Right ventricle myocardium inferior (tissue), 1 donor: ENCODE measurements around the gene TBC1D4. TPM values are rescaled to one million over a fixed set of nuclear protein-coding genes. Genes with fewer than 3 reads are reported as not detected.
"Not testable (repeated sequence)": the region's sequence is repeated elsewhere in the genome, so short reads cannot be mapped to it uniquely, and the experiment has no call there.

Experiments used
- ATAC-seq: fragments of 200-7000 bp; cut with Tn5 transposase; one replicate; pipeline ENCODE4 v1.9.1; 2020; ENCODE audit warnings: mild to moderate bottlenecking, moderate library complexity
- DNase-seq: peaks from one replicate; pipeline ENCODE4 v3.0.0; 2021; ENCODE audit errors: missing footprints
- intact Hi-C: fragments of 100-400 bp; cut with DNase I; formaldehyde crosslinking; loops from one replicate; pipeline ENCODE4 v1.11.0; 2022
- total RNA-seq: library from RNA; stranded (reverse); fragmentation: NEBNext Ultra II Directional; extraction: Animal tissue kit (Norgen Biotek cat#: 25700); gene quantifications from one replicate; pipeline ENCODE4 v1.2.1, GENCODE V29; 2021
- donor health status: DM: no; HTN: yes; CAD: no; lungs with severe emphysema.

The TBC1D4 gene
- total RNA-seq, 1 donor from 2014 or later: 86.8 TPM

DNA sequence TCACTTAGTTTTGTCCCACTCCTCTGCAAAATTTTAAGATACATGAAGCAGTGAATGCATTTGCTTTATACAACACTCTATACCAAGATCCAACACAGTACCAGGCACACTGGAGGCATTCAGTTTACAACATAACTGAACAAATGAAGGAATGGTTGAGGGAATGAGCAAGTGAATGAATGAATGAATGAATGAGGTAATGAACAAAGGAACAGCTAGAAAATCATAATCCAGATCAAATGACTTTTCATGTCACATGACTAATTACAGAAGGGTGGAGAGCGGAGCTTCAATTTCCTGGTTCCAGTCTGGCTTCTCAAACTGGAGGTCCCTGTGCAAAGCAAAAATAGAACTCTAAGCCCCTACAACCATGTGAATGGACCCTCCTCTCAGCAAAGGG lies 16.7 kb downstream of the TBC1D4 start:
- DNase-seq (no peak), ATAC-seq (no peak)
- intact Hi-C loops: no loop called here

DNA sequence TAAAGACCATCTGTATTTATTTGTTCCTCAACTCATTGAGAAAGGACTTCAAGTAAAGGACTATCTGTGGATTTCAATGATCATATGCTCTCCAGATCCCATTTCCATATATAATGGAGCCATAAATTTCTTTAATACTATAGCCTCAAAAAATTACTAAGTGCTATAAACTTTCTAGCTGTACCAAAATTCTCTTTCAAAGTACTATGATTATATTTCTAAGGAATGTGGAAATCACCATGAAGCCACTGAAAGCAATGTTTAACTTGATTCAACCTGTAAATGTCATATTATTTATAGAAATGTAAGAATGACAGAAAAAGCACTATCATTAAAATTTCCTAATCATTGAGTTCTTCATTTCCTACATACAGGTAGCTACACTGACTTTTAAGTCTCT lies 20.7 kb downstream of the TBC1D4 start:
- intact Hi-C loops: no loop called here
- ATAC-seq: no peak
- no peak for DNase-seq

DNA sequence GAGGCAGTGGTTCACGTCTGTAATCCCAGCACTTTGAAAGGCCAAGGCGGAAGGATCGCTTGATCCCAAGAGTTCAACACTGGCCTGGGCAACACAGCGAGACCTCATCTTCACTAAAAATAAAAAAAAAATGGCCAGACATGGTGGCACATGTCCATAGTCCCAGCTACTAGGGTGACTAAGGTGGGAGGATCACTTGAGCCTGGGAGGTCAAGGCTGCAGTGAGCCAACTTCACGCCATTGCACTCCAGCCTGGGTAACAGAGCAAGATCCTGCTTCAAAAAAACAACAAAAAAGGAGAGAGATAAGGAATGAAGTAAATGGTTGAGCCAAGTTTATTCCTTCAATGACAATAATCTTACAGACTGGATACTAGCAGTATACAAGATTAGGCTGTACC lies 21.3 kb downstream of the TBC1D4 start:
- intact Hi-C loops: no loop called here
- ATAC-seq: no peak
- no peak for DNase-seq

DNA sequence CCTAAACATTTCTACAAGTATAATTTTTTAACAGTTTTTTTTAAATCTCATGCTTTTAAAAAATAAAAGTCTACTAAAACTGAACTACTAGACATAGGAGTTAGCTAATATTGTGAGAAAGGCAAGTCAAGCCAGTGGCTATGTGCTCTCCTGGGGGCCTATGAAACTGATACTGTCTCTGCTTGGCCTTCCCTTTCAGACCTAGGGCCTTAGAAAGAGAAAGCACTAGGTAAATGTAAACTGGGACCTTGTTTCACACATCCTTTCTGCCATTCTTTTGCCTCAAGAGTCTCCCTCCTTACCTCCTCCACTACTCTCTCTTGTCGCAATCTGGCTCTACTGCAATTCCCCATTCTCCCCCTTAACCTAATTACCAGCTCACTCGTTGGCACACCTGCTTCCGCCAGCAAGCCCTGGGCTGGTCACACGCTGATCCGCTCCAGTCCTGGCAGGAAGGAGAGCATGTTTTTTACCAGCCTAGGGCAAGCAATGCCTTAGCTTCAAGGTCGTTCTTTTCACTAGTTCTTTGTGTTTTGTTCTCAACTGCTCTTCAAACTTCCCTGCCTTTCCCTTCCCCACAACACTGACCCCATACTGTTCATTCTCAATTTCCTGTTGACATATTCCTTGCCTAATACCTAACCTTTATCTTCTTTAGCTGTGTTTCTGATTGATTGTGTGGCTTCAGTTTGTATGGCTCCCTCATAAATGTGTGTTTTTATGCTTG lies 23.1 kb downstream of the TBC1D4 start:
- intact Hi-C loops: no loop called here
- ATAC-seq: peak; percentile 87
- DNase-seq: no peak

DNA sequence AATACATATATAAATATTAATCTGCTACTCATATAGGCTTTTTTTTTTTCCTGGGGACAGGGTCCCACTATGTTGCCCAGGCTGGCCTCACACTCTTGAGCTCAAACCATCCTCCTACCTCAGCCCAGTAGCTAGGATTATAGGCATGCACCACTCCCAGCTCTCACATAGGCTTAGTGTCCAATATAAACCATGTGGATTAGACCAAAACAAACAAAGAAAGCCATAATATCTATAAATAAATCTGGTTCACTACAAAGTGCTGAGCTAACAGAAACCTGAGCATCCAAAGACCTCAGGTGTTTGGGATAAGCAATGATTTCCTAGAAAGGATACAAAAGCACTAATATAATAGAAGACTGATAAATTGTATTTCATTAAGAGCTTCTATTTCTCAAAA lies 26.0 kb downstream of the TBC1D4 start:
- DNase-seq (no peak), ATAC-seq (no peak)
- intact Hi-C loops: no loop called here

DNA sequence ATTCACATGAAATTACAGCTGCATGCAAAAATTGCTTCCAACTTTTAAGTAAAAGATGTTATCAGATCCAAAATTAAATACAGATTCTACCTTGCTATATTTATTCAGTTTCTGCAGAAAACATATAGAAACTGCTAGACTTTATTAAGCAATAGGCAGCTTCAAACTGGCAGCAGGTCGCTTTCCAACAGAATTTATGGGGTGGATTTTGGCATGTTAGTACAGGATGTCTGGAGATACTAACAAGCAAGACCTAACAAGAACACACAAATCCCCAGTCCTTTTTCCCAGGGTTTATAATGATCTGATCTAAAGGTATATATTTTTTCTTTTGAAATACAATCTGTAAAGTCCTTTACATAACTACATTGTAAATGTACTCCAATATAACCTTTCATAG lies 27.5 kb downstream of the TBC1D4 start:
- intact Hi-C loops: no loop called here

DNA sequence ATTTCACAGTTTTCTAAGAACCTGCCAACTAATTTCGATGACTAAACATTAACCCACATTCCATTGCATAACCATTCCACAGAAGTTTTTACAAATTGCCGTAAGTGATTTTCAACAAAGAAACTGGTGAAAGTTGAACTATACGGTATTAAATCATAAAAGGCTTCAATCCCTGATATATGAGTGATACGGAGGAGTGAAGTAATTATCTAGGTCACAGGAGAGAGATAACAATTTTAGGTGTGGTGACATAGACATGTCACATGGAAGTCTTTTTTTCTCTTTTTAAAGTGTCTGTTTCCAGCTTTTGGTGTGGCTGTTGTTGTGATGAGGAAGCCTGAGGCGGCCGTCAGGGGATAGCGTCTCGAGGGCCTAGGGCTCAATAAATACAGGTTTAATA lies 29.4 kb downstream of the TBC1D4 start:
- ATAC-seq: peak; percentile 26
- intact Hi-C loops: no loop called here
- DNase-seq: no peak

More for the DNA sequence above, 27.5 kb downstream of the TBC1D4 start:
- no peak for DNase-seq
- ATAC-seq: no peak

DNA sequence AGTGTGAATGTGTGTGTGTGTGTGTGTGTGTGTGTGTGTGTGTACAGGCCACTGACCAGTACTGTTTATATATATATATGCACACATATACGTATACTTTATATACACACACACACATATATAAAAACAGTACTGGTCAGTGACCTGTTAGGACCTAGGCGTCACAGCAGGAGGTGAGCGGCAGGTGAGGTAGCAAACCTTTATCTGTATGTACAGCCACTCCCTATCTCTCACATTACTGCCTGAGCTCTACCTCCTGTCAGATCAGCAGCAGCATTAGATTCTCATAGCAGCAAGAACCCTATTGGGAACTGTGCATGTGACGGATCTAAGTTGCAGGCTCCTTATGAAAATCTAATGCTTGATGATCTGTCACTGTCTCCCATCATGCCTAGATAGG lies 34.5 kb downstream of the TBC1D4 start:
- no peak for ATAC-seq
- DNase-seq: no peak
- intact Hi-C loops: no loop called here

DNA sequence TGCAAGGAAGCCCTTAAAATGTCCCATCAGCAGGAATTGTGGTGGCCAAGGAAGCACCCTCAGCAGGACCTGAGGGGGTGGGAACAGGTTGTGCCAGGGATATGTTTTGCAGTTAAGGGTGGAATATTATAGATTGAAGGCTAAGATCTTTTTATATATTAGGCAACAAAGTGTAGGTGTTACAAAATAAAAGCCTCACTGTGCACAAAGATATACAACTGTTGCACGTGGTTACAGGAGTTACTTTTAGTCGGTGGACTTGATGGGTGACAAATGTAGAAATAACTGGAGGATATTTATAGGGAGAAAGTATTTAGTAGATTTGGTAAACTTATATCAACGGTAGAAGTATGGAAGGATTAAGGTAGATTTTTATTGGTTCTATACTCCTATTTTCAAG lies 35.1 kb downstream of the TBC1D4 start:
- DNase-seq: no peak
- intact Hi-C loops: no loop called here
- ATAC-seq: no peak

DNA sequence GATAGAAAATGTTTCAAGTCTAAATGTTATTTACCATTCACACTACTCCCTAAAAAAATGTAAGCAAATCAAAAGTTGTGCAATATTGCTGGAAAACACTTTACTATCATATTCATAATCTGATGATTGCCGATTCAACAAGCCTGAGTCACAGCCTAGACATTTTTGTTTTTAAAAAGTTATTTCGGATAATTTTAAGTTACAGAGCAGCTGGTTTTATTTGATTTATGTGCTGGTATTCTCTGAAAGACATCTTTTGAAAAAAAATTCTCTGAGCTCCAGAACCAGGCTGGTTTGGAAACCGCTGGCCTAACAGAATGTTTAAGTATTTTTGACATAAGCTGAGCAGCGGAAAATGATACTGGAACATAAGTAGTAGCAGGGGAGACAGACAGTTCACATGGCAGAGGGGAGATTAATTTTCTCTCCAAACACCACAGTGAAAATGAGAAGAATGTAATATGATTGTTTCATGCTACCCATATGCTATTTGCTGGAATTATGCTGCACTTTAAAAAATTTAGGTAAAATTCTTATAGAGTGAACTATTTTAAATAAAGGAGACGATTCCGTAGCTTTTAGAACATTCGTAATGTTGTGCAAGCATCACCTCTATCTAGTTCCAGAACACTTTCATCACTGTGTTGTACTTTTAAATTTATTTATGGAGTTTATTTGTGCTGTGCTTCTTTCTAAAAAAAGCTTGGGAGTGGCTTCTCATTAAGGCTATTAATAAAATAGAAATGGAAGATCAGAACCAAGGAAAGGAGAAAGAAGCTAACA lies 36.1 kb downstream of the TBC1D4 start:
- intact Hi-C loops: no loop called here
- peak; percentile 80 for ATAC-seq
- DNase-seq: no peak

DNA sequence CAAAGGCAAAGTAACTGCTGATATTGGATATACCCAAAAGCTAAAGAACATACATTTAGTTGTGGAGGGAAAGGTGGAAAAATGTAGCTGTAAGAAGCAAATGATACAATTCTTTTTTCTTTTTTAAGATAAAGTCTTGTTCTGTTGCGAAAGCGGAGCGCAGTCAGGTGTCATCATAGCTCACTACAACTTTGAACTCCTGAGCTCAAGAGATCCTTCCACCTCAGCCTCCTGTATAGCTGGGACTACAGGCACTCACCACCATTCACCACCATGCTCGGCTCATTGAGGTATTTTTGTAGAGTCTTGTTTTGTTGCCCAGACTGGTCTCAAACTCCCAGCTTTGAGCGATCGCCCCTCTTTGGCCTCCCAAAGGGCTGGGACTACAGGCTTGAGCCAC lies 38.0 kb downstream of the TBC1D4 start:
- DNase-seq: no peak
- no peak for ATAC-seq
- intact Hi-C loops: loop anchor here (5.0 kb wide), 1 partner anchor 37 kb away; no protein-coding TSS in a partner anchor

DNA sequence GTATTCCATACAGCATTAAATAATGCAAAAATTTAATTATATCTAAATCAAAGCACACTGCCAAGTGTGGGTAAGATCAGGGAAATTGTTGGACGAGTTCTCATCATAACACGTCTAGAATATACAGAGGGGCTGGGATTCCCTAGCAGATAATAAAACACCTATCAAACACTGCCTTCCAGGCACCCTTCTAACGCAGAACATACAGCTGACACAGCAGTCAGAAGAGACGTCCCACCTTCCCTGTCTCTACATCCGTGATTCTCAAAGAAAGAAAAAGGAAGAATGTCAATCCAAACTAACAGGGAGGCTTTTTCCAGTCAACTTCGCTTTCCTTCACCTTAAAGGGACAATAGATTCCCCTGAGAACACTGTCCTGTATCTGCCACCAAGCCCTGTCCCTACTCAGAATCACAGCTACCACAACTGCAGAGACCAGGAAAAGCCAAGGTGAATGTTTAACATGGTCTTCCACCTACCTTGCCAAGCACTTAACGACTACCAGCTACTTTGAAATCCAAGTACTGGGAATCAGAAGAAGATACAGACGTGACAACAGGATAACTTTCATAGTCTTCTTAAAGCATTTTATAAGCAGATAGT lies 38.5 kb downstream of the TBC1D4 start:
- intact Hi-C loops: loop anchor here (5.0 kb wide), 1 partner anchor 36 kb away; no protein-coding TSS in a partner anchor
- ATAC-seq (no peak), DNase-seq (no peak)

DNA sequence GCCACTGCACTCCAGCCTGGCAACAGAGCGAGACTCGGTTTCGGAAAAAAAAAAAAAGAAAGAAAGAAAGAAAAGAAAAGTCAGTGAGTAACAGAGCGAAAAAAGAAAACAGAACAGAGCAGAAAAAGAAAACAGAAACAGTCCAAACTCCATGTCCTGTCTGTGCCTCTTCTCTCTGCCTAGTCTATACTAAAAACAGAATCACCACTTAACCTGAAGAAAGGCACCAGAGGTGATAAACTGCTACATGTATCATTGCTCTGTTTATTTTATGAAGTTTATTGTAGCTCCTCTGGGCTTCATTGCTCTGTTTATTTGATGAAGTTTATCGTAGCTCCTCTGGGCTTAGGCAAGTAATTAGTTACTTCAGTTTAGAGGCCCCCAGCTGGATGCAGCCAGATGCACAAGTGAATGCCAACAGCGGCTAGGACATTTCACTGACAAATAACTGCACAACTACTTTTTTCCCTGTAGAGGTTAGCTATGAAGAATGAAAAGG lies 39.2 kb downstream of the TBC1D4 start:
- ATAC-seq: peak; percentile 52
- no peak for DNase-seq
- intact Hi-C loops: loop anchor here (5.0 kb wide), 1 partner anchor 35 kb away; no protein-coding TSS in a partner anchor

DNA sequence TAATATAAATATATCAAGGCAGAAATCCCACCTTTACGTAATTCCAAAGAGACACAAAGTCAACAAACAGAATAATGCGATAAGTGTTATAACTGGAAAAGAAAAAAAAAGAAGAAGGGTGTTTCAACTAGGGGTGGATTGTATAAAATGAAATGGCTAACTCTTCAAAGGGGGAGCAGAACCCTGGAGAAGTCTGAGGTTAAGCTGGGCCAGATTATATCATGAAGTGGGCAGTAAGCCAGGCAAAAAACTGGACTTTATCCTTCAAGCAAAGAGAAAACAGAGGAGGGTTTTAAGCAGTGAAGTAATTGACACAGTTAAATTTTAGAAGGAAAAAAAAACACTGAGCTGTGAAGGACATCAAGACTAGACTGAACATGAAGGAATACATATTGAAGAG lies 41.9 kb downstream of the TBC1D4 start:
- peak; percentile 38 for ATAC-seq
- intact Hi-C loops: loop anchor here (5.0 kb wide), 1 partner anchor 33 kb away; no protein-coding TSS in a partner anchor
- no peak for DNase-seq

DNA sequence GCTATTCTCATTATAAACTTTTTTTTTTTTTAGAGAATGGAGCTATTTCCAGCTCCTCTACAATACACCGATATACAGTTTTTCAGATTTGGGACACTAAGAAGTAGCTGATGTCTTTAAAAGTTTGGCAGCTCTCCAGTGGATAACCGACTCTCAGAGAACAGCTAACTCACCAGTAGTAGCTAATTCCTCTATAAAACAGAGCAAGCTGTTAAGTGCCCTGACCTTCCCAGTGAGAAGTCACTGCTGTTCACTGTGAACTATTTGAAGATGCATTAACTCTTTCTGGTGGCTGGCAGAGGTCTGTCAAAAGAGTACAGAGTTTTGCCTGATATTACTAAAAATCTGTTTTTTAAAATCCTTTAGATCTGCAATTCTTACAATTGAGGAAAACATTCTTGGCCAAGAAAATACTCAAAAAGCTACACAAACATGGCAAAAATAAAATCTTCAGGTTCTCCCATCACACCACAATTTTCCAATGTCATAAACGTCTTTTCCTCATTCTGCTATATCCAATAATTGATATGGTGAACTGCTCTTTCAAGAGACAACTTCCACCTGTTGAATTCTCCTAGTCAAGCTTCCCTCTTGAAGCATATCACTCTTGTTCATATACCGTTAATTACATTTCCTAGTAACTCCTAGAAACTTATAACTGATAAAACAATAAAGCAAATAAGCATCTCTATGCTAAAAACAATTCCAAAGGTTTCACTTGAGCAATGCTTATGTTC lies 44.2 kb downstream of the TBC1D4 start:
- intact Hi-C loops: loop anchor here (5.0 kb wide), 1 partner anchor 45 kb away; the partner anchor contains the start of gene TBC1D4
- DNase-seq: no peak
- ATAC-seq: peak; percentile 79

DNA sequence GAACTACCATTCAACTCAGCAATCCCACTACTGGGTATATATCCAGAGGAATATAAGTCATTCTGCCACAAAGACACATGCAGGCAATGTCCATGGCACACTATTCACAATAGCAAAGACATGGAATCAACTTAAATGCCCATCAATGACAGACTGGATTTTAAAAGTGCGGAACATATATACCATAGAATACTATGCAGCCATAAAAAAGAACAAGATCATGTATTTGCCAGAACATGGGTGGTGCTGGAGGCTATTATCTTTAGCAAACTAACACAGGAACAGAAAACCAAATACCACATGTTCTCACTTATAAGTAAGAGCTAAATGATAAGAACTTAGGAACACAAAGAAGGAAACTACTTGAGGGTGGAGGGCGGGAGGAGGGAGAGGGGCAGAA lies 47.8 kb downstream of the TBC1D4 start:
- ATAC-seq, DNase-seq, intact Hi-C loops: not testable (repeated sequence)

DNA sequence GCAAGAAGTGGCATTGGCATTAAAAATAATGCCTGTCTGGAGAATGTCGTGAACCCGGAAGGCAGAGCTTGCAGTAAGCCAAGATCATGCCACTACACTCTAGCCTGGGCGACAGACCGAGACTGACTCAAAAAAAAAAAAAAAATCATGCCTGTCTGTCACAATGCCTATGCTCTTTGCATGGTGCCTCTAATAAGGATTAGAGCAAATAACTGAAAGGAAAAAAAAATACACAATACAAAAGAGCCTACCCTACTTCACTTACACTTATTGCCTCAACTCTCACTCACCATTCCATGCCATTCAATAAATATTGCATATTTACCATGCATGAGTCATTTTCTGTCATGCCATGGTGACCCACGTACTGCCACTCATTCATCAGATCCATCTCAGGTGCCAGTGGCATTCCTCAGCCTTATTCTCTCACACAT lies 49.1 kb downstream of the TBC1D4 start:
- intact Hi-C loops: no loop called here
- DNase-seq (no peak), ATAC-seq (no peak)

DNA sequence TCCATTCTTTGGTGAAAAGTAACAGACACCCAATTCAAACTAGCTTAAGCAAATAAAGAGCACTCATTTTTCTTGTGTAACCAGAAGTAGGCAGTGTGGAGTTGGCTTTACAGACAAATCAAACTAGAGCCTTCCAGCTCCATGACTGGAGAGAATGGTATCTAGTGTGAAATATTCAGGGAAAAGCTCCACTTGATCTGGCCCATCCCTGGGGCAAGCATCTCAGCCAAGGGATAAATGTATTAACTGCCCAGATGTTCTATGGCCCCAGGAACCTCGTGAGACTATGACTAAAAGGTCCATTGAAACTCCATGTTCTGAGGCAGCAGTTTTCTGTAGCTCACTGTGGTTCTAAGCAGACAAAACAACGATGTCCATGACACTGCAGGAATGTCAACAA lies 49.9 kb downstream of the TBC1D4 start:
- intact Hi-C loops: no loop called here
- peak; percentile 16 for ATAC-seq
- no peak for DNase-seq
